Glutamatergic neuron (in vitro differentiated cells): ENCODE results near the gene MIA2. TPM values are rescaled to one million over a fixed set of nuclear protein-coding genes. Genes with fewer than 3 reads are reported as not detected.

Experiments
- DNase-seq: peaks from one replicate; pipeline ENCODE4 v3.0.0; 2022
- H3K27ac Mint-ChIP-seq: one replicate; pipeline ENCODE4 v1.8.0; 2020; ENCODE audit warnings: mild to moderate bottlenecking, mixed read lengths, inconsistent platforms; ENCODE audit not compliant: unreplicated experiment
- H3K27me3 Mint-ChIP-seq: one replicate; pipeline ENCODE4 v1.8.0; 2020; ENCODE audit warnings: mild to moderate bottlenecking, moderate library complexity, mixed read lengths, inconsistent platforms; ENCODE audit not compliant: unreplicated experiment
- H3K36me3 Mint-ChIP-seq: one replicate; pipeline ENCODE4 v1.8.0; 2020; ENCODE audit warnings: mild to moderate bottlenecking, mixed read lengths, inconsistent platforms; ENCODE audit not compliant: unreplicated experiment
- H3K4me1 Mint-ChIP-seq: one replicate; pipeline ENCODE4 v1.8.0; 2020; ENCODE audit warnings: mild to moderate bottlenecking, low read depth, mixed read lengths, inconsistent platforms; ENCODE audit not compliant: unreplicated experiment
- H3K4me3 Mint-ChIP-seq: one replicate; pipeline ENCODE4 v1.8.0; 2020; ENCODE audit warnings: mild to moderate bottlenecking, mixed read lengths, inconsistent platforms; ENCODE audit not compliant: unreplicated experiment
- H3K9me3 Mint-ChIP-seq: one replicate; pipeline ENCODE4 v1.8.0; 2020; ENCODE audit warnings: mild to moderate bottlenecking, moderate library complexity, mixed read lengths, inconsistent platforms; ENCODE audit not compliant: unreplicated experiment
- total RNA-seq: library from RNA; stranded (reverse); fragmentation: NEBNext Ultra II Directional; extraction: Animal tissue kit (Norgen Biotek cat#: 25700); gene quantifications from one replicate; pipeline ENCODE4 v1.2.1, GENCODE V29; 2021; ENCODE audit not compliant: unreplicated experiment
- TF ChIP-seq, protein P1 (sequence below): fragments of 200-600 bp; sonication (generic); IDR thresholded peaks from one replicate; pipeline ENCODE4 v1.5.0; 2021; ENCODE audit not compliant: partially characterized antibody, unreplicated experiment

Gene MIA2
- total RNA-seq, 1 donor from 2014 or later, result 9.7 TPM

DNA sequence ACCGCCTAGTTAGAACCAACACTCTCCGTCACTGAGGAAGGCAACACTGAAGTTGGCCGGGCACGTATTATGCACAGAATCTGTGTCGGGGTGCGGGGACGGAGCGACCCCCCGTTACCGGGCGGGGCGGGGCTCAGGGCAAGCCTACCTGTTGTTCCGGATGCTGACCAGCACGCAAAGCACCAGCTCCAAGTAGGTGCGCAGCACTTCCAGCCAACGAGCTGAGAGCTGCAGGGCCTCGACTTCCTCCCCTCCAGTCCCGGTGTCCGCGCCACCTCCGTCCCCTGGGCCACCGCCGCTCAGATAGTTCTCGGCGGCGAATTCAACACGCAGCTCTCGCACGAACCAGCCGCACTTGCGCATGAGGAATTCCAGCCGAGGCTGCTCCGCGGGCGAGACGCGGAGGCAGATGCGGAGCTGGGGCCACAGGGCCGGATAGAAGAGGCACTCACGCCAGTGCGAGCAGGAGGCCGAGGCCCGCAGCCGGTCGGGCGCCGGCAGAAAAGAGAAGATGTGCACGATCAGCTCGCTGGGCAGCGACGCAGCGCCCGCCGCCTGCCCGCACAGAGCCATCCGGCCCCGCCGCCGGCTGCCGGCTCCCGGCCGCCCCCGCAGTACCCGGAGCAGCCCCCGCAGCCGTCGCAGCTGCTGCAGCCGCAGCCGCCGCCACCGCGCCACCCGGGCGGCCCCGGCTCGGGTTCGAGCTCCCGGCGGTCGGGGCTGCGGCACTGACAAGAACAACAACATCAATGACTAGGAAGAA lies 197.9 kb downstream of the MIA2 start:
- H3K9me3 Mint-ChIP-seq, result peaks cover 11% of the 10 kb centered on the region
- peak overlapping the region; percentile 99 for H3K4me3 Mint-ChIP-seq
- peak overlapping the region; percentile 100 for H3K27ac Mint-ChIP-seq
- TF ChIP-seq, protein P1, sequence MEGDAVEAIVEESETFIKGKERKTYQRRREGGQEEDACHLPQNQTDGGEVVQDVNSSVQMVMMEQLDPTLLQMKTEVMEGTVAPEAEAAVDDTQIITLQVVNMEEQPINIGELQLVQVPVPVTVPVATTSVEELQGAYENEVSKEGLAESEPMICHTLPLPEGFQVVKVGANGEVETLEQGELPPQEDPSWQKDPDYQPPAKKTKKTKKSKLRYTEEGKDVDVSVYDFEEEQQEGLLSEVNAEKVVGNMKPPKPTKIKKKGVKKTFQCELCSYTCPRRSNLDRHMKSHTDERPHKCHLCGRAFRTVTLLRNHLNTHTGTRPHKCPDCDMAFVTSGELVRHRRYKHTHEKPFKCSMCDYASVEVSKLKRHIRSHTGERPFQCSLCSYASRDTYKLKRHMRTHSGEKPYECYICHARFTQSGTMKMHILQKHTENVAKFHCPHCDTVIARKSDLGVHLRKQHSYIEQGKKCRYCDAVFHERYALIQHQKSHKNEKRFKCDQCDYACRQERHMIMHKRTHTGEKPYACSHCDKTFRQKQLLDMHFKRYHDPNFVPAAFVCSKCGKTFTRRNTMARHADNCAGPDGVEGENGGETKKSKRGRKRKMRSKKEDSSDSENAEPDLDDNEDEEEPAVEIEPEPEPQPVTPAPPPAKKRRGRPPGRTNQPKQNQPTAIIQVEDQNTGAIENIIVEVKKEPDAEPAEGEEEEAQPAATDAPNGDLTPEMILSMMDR, result no peak
- H3K27me3 Mint-ChIP-seq, result peaks cover 3% of the 10 kb centered on the region
- peak; percentile 70 for DNase-seq
- H3K4me1 Mint-ChIP-seq, result peaks cover 14% of the 10 kb centered on the region
- H3K36me3 Mint-ChIP-seq, result no peaks in the 10 kb centered on the region

DNA sequence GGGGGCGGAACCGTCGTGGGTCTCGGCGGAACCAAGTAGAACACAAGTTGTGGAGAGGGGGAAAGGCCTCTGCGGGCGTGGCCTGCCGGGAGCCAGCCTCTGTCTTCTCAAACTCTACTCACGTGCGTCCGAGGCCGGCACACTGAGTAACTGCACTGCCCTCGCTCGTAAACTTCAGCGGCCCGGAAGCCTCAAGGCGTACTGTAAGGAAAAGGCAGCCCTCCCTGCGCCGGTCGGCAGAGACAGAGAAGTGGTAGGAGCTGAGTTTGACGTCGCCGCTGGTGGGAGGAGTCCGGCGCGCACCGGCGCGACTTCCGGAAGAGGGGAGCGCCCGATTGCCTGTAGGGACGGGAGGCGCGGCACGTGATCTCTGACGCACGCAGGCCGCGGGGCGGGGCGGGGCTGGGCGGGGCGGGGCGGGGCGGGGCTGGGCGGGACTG lies 198.5 kb downstream of the MIA2 start, which contains the start of gene FBXO33:
TSS of gene FBXO33 (minus strand) at position 255 of the 440 bp plus-strand sequence. CDS start 271 bp downstream, outside the sequence.
- DNase-seq, result peak; percentile 93
- Mint-ChIP-seq H3K4me3 (peak within 1 kb of the TSS; percentile 99), H3K9me3 (peaks cover 11% of the 10 kb centered on the region), H3K36me3 (no peaks in the 10 kb centered on the region), H3K27ac (peak within 1 kb of the TSS; percentile 100), H3K4me1 (peaks cover 12% of the 10 kb centered on the region), H3K27me3 (peaks cover 3% of the 10 kb centered on the region)
- TF ChIP-seq, protein P1, result no peak

DNA sequence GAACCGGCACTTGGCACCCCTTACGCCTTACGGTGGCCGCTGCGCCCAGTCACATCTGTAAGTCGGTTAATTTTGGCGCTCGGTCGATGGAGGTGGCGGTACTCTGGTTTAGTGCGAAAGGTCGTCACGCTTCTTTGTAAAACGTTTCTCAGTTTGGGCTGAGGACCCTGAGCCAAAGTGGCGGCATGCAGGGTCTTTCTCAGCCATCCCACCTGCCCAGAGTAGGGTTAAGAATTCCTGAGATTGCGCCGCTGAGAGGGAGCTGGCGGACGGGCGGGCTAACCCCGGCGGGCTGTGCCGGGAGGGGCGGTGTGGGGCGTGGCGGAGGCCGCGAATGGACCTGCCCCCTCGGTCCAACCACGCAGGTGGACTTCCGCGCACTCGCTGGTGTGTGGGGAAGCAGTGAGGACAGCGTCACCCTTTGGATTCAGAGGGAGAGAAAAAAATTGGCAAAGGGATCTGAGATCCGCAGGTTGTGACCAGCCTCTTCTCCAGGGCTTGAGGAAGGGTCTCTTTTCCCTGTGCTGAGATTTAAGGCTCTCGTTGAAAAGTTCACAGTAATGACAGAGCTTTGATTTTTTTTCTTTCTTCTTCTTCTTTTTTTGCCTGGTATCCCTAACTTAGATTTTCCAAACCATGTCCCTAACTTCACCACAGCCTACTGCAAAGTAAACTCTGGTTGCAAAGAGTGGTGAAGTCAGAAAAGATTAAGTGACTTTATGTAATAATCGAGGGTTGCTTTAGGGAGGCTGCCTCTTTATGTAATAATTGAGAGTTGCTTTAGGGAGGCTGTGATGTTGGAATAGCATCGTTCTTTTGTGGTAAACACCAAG lies 199.1 kb downstream of the MIA2 start:
- Mint-ChIP-seq H3K27ac (peak overlapping the region; percentile 48), H3K36me3 (no peaks in the 10 kb centered on the region), H3K9me3 (peaks cover 11% of the 10 kb centered on the region), H3K27me3 (peaks cover 3% of the 10 kb centered on the region), H3K4me3 (peak overlapping the region; percentile 89), H3K4me1 (peaks cover 15% of the 10 kb centered on the region)
- peak; percentile 79 for DNase-seq
- TF ChIP-seq, protein P1, result no peak

DNA sequence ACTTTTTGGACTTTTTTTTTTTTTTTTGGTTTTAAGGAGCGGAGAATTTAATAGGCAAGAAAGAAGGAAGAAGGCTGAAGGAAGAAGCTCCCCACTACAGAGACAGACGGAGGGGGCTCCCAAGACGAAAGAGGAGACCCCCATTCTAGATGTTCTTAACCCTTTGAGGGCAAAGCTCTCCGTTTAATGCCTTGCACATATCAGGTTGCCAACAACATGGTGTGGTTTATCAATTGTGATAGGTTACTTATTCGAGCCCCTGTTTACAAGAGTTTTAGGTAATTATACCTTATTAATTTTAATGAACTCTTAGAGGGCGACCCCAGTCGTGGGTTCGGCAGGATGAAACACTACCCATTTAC lies 199.7 kb downstream of the MIA2 start:
- peaks cover 11% of the 10 kb centered on the region for H3K9me3 Mint-ChIP-seq
- TF ChIP-seq, protein P1, result no peak
- DNase-seq, result no peak
- H3K27ac Mint-ChIP-seq, result no peak overlapping the region
- peak overlapping the region; percentile 89 for H3K4me3 Mint-ChIP-seq
- H3K36me3 Mint-ChIP-seq, result no peaks in the 10 kb centered on the region
- H3K4me1 Mint-ChIP-seq, result peaks cover 19% of the 10 kb centered on the region
- peaks cover 3% of the 10 kb centered on the region for H3K27me3 Mint-ChIP-seq
